22Rv1 (cell line): ENCODE results near the gene CCDC122.
A peak's percentile ranks its signal among the peaks of the same experiment; 100 is the strongest.

Experiments used
- H3K27ac ChIP-seq: fragments of 450-650 bp; 2 replicates; pipeline ENCODE4 v1.5.1; 2017
- CTCF ChIP-seq: fragments of 450-650 bp; IDR thresholded peaks from 2 replicates; pipeline ENCODE4 v1.5.1; 2017; ENCODE audit warnings: mild to moderate bottlenecking
- ZFX ChIP-seq: fragments of 450-650 bp; IDR thresholded peaks from 2 replicates; pipeline ENCODE4 v1.6.1; 2017; ENCODE audit warnings: antibody characterized with exemption, borderline replicate concordance

CCDC122 gene

DNA sequence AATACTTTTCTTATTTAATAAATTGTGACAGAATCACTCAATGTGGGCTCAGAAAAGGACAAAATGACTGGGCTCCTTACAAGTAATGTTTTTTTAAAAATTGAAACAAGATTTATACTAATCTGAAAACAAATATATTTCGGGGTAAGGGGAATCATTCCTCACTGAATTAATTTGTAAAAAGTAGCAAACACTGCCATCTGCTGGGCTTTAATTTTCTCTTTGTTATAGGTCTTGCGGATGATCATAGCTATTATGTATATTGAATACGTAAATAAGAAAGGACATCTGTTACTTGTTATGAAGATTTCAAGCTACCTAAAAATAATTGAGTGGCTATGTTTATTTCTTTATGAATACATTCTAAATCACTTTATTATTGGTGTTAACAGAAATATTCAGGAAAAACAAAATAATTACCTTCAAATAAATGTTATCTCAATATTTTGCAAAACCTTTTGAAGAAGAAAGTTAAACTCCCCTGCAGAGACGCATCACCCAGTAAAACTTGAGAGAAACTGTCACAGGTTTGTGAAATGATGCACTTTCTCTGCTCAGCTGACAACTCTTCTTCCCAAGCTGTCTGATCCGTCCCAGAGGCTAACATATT is 75.0 kb downstream of the CCDC122 start:
- H3K27ac ChIP-seq: no peak overlapping the region
- TF ChIP-seq CTCF: peak; percentile 67
- no peak for TF ChIP-seq ZFX

- H3K27ac ChIP-seq: no peak overlapping the region
- TF ChIP-seq CTCF: no peak
- TF ChIP-seq ZFX: no peak
Observed at GRCh38 chr13:43802511-43802910, 77.0 kb downstream of the CCDC122 start.

GRCh38 chr13:43800828-43801227 is 78.7 kb downstream of the CCDC122 start:
- TF ChIP-seq ZFX (no peak), CTCF (no peak)
- H3K27ac ChIP-seq: no peak overlapping the region

DNA sequence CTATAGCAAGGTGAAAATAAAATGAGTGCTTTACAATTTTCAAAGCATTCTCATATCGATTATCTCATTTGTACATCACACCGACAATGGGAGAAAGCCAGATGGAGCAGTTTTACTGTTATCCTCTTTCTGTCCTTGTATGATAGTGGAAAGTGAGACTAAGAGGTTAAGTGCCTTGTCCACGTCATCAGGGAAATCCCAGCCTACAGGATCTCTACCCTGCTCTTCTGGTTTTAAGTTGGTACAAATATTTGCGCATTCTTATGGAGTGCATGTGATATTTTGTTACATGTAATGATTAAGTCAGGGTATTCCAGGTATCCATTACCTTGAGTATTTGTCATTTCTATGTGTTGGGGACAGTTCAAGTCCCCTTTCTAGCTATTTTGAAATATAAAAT is 80.3 kb downstream of the CCDC122 start:
- no peak overlapping the region for H3K27ac ChIP-seq
- no peak for TF ChIP-seq ZFX

DNA sequence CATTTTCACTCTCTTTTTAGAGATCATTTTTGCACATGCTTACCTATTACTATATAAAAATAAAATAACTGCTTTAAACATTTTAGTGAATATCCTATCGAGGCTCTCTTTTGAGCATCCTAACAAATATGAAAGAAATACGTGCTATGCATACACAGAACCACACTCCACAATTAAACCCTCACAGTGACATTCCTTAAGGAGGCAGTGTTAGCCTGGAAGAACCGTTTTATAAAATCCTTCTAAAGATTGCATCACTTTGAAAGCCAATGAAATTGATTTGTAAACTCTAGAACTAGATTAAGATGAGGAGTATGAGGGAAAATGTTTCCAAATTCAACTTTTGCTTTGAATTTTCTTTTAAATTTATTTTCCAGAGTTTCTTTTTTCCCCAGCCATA is 81.7 kb downstream of the CCDC122 start:
- TF ChIP-seq ZFX (no peak), CTCF (no peak)
- no peak overlapping the region for H3K27ac ChIP-seq

DNA sequence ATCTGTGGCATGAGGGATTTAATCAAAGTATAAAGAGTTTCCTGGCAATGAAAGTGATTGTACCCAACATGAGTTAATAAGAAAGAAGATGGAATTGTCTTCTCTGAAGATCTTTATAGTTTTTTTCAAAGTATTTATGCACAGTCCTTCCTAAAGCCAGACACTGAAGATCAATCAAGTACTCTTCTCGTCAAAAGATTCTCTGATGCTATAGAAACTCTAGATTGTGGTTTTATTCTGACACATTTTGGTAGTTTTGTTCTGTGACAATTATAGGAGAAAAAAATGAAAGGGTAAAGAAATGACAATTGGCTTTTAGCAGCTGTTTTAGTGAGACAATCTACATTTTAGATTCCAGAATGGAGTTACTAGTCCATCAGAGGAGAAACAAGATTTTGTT is 82.4 kb downstream of the CCDC122 start:
- TF ChIP-seq ZFX (no peak), CTCF (no peak)
- no peak overlapping the region for H3K27ac ChIP-seq

- no peak overlapping the region for H3K27ac ChIP-seq
- TF ChIP-seq CTCF (no peak), ZFX (no peak)
Observed at GRCh38 chr13:43794416-43794815, 85.1 kb downstream of the CCDC122 start.
